Fibroblast of pulmonary artery (primary cell): ENCODE measurements around the gene TFEC.

ENCODE experiments used
- DNase-seq: peaks from one replicate; pipeline ENCODE4 v3.0.0-alpha.2; 2010; ENCODE audit warnings: low read depth
- H3K4me3 ChIP-seq: replicated peaks from 2 replicates; pipeline ENCODE4 v1.5.1; 2011; ENCODE audit warnings: low read depth, mild to moderate bottlenecking, control low read depth, low read length, moderate library complexity
- CTCF ChIP-seq: IDR thresholded peaks from 2 replicates; pipeline ENCODE4 v1.5.1; 2011; ENCODE audit warnings: mild to moderate bottlenecking, control low read depth, low read length, inconsistent platforms; ENCODE audit errors: missing control alignments

Gene TFEC

DNA sequence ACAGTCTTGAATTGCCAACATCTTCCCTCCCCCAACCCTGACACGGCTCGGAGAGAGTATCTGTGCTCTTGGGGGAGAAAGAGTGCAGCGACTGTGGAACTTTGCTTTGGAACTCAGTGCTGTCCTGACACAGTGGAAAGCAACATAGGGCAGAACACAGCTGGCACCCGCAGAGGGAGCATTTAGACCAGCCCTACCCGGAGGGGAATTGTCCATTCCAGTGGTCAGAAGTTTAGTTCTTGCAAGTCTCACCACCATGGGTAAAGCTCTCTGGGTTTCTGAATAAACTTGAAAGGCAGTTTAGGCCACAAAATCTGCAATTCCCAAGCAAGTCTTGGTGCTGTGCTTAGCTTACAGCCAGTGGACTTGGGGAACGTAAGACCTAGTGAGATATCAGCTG lies 34.9 kb downstream of the TFEC start:
- no peak for TF ChIP-seq CTCF
- no peak for DNase-seq
- no peak overlapping the region for H3K4me3 ChIP-seq

GRCh38 chr7:115988401-115988800 lies 42.2 kb downstream of the TFEC start:
- DNase-seq: no peak
- no peak for TF ChIP-seq CTCF
- H3K4me3 ChIP-seq: no peak overlapping the region

GRCh38 chr7:115987486-115987885 lies 43.1 kb downstream of the TFEC start:
- TF ChIP-seq CTCF: no peak
- DNase-seq: no peak
- H3K4me3 ChIP-seq: no peak overlapping the region

- no peak for TF ChIP-seq CTCF
- no peak overlapping the region for H3K4me3 ChIP-seq
- DNase-seq: peak; percentile 17
These were observed 46.5 kb downstream of the TFEC start for GRCh38 chr7:115984105-115984504.

DNA sequence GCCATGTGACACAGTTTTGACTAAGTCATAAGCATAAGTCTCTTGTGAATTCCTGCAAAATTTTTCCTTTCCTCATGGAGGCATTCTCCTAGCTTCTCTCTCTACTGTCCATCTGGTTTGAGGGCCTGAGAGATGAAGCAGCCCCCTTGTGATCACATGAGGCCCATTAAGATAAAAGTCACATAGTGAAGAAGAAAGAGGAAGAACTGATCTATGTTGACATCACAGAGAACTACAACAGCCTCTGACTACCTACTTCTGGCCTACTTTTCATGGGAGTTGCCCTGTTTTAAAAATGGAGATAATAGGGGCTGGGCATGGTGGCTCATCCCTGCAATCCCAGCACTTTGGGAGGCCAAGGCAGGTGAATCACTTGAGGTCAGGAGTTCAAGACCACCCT lies 50.4 kb downstream of the TFEC start:
- H3K4me3 ChIP-seq: no peak overlapping the region
- no peak for TF ChIP-seq CTCF
- no peak for DNase-seq

- no peak for TF ChIP-seq CTCF
- DNase-seq: no peak
- H3K4me3 ChIP-seq: no peak overlapping the region
These were observed 53.9 kb downstream of the TFEC start for GRCh38 chr7:115976651-115977050.

GRCh38 chr7:115975766-115976165 lies 54.8 kb downstream of the TFEC start:
- no peak for DNase-seq
- TF ChIP-seq CTCF: no peak
- H3K4me3 ChIP-seq: no peak overlapping the region
